Inflammatory macrophage (primary cell): ENCODE data around the gene C1orf116.

Source experiments
- DNase-seq, 2 donors: peaks; one replicate each; pipeline ENCODE4 v3.0.0-alpha.2; 2020 to 2022

C1orf116 gene

GRCh38 chr1:207034208-207034607 is 1.7 kb upstream of the C1orf116 start:
- peak; percentile 9 to 18 for DNase-seq

- DNase-seq, result no peak
Measured at GRCh38 chr1:207033302-207033701, 746 bp upstream of the C1orf116 start.

- DNase-seq, result no peak
Measured at GRCh38 chr1:207031632-207032264, 808 bp downstream of the C1orf116 start.

GRCh38 chr1:207031016-207031415 is 1.5 kb downstream of the C1orf116 start:
- no peak for DNase-seq

GRCh38 chr1:207030522-207031009 is 2.0 kb downstream of the C1orf116 start:
- no peak for DNase-seq

- peak in 1 of 2 donors; percentile 6 for DNase-seq
Measured at GRCh38 chr1:207029701-207030521, 2.6 kb downstream of the C1orf116 start.

- peak; percentile 81 to 84 for DNase-seq
Measured at GRCh38 chr1:207028884-207029650, 3.5 kb downstream of the C1orf116 start.

GRCh38 chr1:207027921-207028320 is 4.6 kb downstream of the C1orf116 start:
- no peak for DNase-seq

GRCh38 chr1:207027206-207027777 is 5.3 kb downstream of the C1orf116 start:
- DNase-seq, result no peak

GRCh38 chr1:207026104-207026534 is 6.4 kb downstream of the C1orf116 start:
- no peak for DNase-seq

GRCh38 chr1:207025146-207025880 is 7.2 kb downstream of the C1orf116 start:
- DNase-seq, result peak; percentile 61 to 66

- DNase-seq, result peak; percentile 55 to 81
Measured at GRCh38 chr1:207024202-207025145, 8.1 kb downstream of the C1orf116 start.

GRCh38 chr1:207022996-207023679 is 9.4 kb downstream of the C1orf116 start:
- DNase-seq, result no peak

GRCh38 chr1:207021876-207022596 is 10.5 kb downstream of the C1orf116 start:
- DNase-seq, result no peak

- DNase-seq, result no peak
Measured at GRCh38 chr1:207021139-207021861, 11.3 kb downstream of the C1orf116 start.

GRCh38 chr1:207020709-207021107 is 11.8 kb downstream of the C1orf116 start:
- peak; percentile 19 to 60 for DNase-seq

GRCh38 chr1:207020065-207020708 is 12.4 kb downstream of the C1orf116 start:
- DNase-seq, result no peak

- DNase-seq, result no peak
Measured at GRCh38 chr1:207019661-207020060, 12.9 kb downstream of the C1orf116 start.
